ENCODE results near the gene IP6K1.
A peak's percentile ranks its signal among the peaks of the same experiment; 100 is the strongest.
"Not testable (repeated sequence)": the region's sequence is repeated elsewhere in the genome, so short reads cannot be mapped to it uniquely, and the experiment has no call there.

The IP6K1 gene

GRCh38 chr3:49786357-49787181 lies at the start of gene IP6K1:
IP6K1 (minus strand) TSS chr3:49786542; CDS start chr3:49748040, 38,502 bp downstream.
- TF ChIP-seq ZFX (IDR thresholded peaks at IDR 0.05), result peak; percentile 55
- no peak for TF ChIP-seq CTCF (conservative IDR thresholded peaks at IDR 0.05)

GRCh38 chr3:49831341-49831740 lies 45.0 kb upstream of the IP6K1 start:
- no peak overlapping the region for H3K27ac ChIP-seq
- TF ChIP-seq CTCF (conservative IDR thresholded peaks at IDR 0.05) (no peak), ZFX (IDR thresholded peaks at IDR 0.05) (no peak)

More at GRCh38 chr3:49786357-49787181, at the start of gene IP6K1:
- peak within 1 kb of the TSS; percentile 82 for H3K27ac ChIP-seq

GRCh38 chr3:49826016-49826415 lies 39.7 kb upstream of the IP6K1 start:
- no peak overlapping the region for H3K27ac ChIP-seq
- TF ChIP-seq CTCF (conservative IDR thresholded peaks at IDR 0.05) (no peak), ZFX (IDR thresholded peaks at IDR 0.05) (no peak)

GRCh38 chr3:49823131-49823530 lies 36.8 kb upstream of the IP6K1 start:
- not testable (repeated sequence) for H3K27ac ChIP-seq

GRCh38 chr3:49813497-49814174 lies 27.3 kb upstream of the IP6K1 start, which contains the start of gene UBA7:
UBA7 (minus strand) TSS chr3:49813953; CDS start chr3:49813787, 166 bp downstream.
- TF ChIP-seq CTCF (conservative IDR thresholded peaks at IDR 0.05), result no peak
- TF ChIP-seq ZFX (IDR thresholded peaks at IDR 0.05), result no peak
- no peak within 1 kb of the TSS for H3K27ac ChIP-seq

GRCh38 chr3:49812916-49813496 lies 26.7 kb upstream of the IP6K1 start:
- TF ChIP-seq ZFX (IDR thresholded peaks at IDR 0.05) (no peak), CTCF (conservative IDR thresholded peaks at IDR 0.05) (no peak)
- no peak overlapping the region for H3K27ac ChIP-seq

GRCh38 chr3:49807431-49808114 lies 21.2 kb upstream of the IP6K1 start:
- TF ChIP-seq ZFX (IDR thresholded peaks at IDR 0.05), result no peak
- no peak for TF ChIP-seq CTCF (conservative IDR thresholded peaks at IDR 0.05)
- no peak overlapping the region for H3K27ac ChIP-seq
